ENCODE data around the gene HLA-A.

HLA-A gene

GRCh38 chr6:29924731-29925130 lies 17.6 kb upstream of the HLA-A start:
- TF ChIP-seq CSRNP3 (CRISPR knock-in tag; IDR thresholded peaks at IDR 0.05) (no peak), ISL1 (CRISPR knock-in tag; IDR thresholded peaks at IDR 0.05) (no peak), TCF4 (CRISPR knock-in tag; IDR thresholded peaks at IDR 0.05; ENCODE audit: borderline replicate concordance) (no peak), BACH2 (CRISPR knock-in tag; IDR thresholded peaks at IDR 0.05; ENCODE audit: borderline replicate concordance) (no peak), OSR1 (CRISPR knock-in tag; IDR thresholded peaks at IDR 0.05) (no peak), SNAI2 (CRISPR knock-in tag; IDR thresholded peaks at IDR 0.05) (no peak), ZNF70 (CRISPR knock-in tag; IDR thresholded peaks at IDR 0.05) (no peak), ZNF8 (CRISPR knock-in tag; IDR thresholded peaks at IDR 0.05) (no peak), CREB5 (CRISPR knock-in tag; IDR thresholded peaks at IDR 0.05; ENCODE audit: low read depth) (no peak), ZC3H10 (CRISPR knock-in tag; IDR thresholded peaks at IDR 0.05) (no peak)
- no peak for ATAC-seq

- ATAC-seq = no peak
- TF ChIP-seq CSRNP3 (CRISPR knock-in tag; IDR thresholded peaks at IDR 0.05) (no peak), ZFP30 (CRISPR knock-in tag; IDR thresholded peaks at IDR 0.05) (no peak), GLIS3 (CRISPR knock-in tag; IDR thresholded peaks at IDR 0.05) (no peak), ZNF565 (CRISPR knock-in tag; conservative IDR thresholded peaks at IDR 0.05; ENCODE audit: low read depth) (no peak), ZFP3 (CRISPR knock-in tag; IDR thresholded peaks at IDR 0.05) (no peak), CSDC2 (CRISPR knock-in tag; IDR thresholded peaks at IDR 0.05) (no peak)
Observed at GRCh38 chr6:29925321-29925720, 17.0 kb upstream of the HLA-A start.

- no peak for ATAC-seq
- TF ChIP-seq ZFP30 (CRISPR knock-in tag; IDR thresholded peaks at IDR 0.05) = no peak
- TF ChIP-seq ESRRG (CRISPR knock-in tag; IDR thresholded peaks at IDR 0.05) = no peak
- TF ChIP-seq BACH2 (CRISPR knock-in tag; IDR thresholded peaks at IDR 0.05; ENCODE audit: borderline replicate concordance) = no peak
- no peak for TF ChIP-seq CREB5 (CRISPR knock-in tag; IDR thresholded peaks at IDR 0.05; ENCODE audit: low read depth)
Observed at GRCh38 chr6:29925727-29926412, 16.5 kb upstream of the HLA-A start.

GRCh38 chr6:29926413-29927274 lies 15.7 kb upstream of the HLA-A start:
- no peak for ATAC-seq
- TF ChIP-seq CREB5 (CRISPR knock-in tag; IDR thresholded peaks at IDR 0.05; ENCODE audit: low read depth) (no peak), BACH2 (CRISPR knock-in tag; IDR thresholded peaks at IDR 0.05; ENCODE audit: borderline replicate concordance) (no peak), ZNF70 (CRISPR knock-in tag; IDR thresholded peaks at IDR 0.05) (no peak), PATZ1 (CRISPR knock-in tag; IDR thresholded peaks at IDR 0.05; ENCODE audit: borderline replicate concordance) (no peak), CSDC2 (CRISPR knock-in tag; IDR thresholded peaks at IDR 0.05) (no peak), CSRNP3 (CRISPR knock-in tag; IDR thresholded peaks at IDR 0.05) (no peak), ZFP30 (CRISPR knock-in tag; IDR thresholded peaks at IDR 0.05) (no peak), ARNTL (CRISPR knock-in tag; IDR thresholded peaks at IDR 0.05; ENCODE audit: borderline replicate concordance, low read depth) (no peak), TOX (CRISPR knock-in tag; IDR thresholded peaks at IDR 0.05; ENCODE audit: borderline replicate concordance) (no peak), TSHZ2 (CRISPR knock-in tag; IDR thresholded peaks at IDR 0.05) (no peak), SNAI2 (CRISPR knock-in tag; IDR thresholded peaks at IDR 0.05) (no peak), ZC3H10 (CRISPR knock-in tag; IDR thresholded peaks at IDR 0.05) (no peak)

Data from SK-N-SH treated with all-trans-retinoic acid at 6 μM for 48 hours (cell line).